HCT116 (cell line): ENCODE data around the gene GPR37L1.
"Not testable (repeated sequence)": the region's sequence is repeated elsewhere in the genome, so short reads cannot be mapped to it uniquely, and the experiment has no call there.

Experiments used
- CTCF ChIP-seq, 3 experiments: fragments of 200-600 bp in 1 of 3; sonication (generic) in 1 of 3; IDR thresholded peaks in 2 of 3; conservative IDR thresholded peaks in 1 of 3; 2 replicates each; pipeline ENCODE4 v1.5.1; 2012 to 2017; ENCODE audit warnings: low read depth in 2 of 3, low read length in 2 of 3, antibody characterized with exemption in 1 of 3, borderline replicate concordance in 1 of 3, control low read depth in 1 of 3, mild to moderate bottlenecking in 1 of 3, mixed read lengths in 1 of 3, mixed run types in 1 of 3, moderate library complexity in 1 of 3; ENCODE audit not compliant: insufficient read depth in 1 of 3
- EGR1 ChIP-seq: IDR thresholded peaks from 2 replicates; pipeline ENCODE4 v1.6.1; 2012; ENCODE audit warnings: low read depth
- ELF1 ChIP-seq: IDR thresholded peaks from 2 replicates; pipeline ENCODE4 v1.6.1; 2012; ENCODE audit warnings: low read depth, borderline replicate concordance
- POLR2A ChIP-seq: IDR thresholded peaks from 2 replicates; pipeline ENCODE4 v1.7.0; 2011; ENCODE audit warnings: borderline replicate concordance; ENCODE audit not compliant: insufficient read depth, insufficient read length; ENCODE audit errors: extremely low read depth
- POLR2AphosphoS5 ChIP-seq: IDR thresholded peaks from 2 replicates; pipeline ENCODE4 v1.6.1; 2011; ENCODE audit warnings: mild to moderate bottlenecking, low read depth, low read length, moderate library complexity
- REST ChIP-seq: IDR thresholded peaks from 2 replicates; pipeline ENCODE4 v1.6.1; 2012; ENCODE audit warnings: low read depth
- SIN3A ChIP-seq: IDR thresholded peaks from 2 replicates; pipeline ENCODE4 v1.6.1; 2012; ENCODE audit warnings: low read depth
- ZNF274 ChIP-seq: fragments of 200-500 bp; sonication (Bioruptor generic); IDR thresholded peaks from 2 replicates; pipeline ENCODE4 v1.6.1; 2014; ENCODE audit warnings: mild to moderate bottlenecking, low read depth, low read length, inconsistent platforms

GRCh38 chr1:202111589-202111988 is 11.1 kb upstream of the GPR37L1 start:
- TF ChIP-seq CTCF (IDR thresholded peaks at IDR 0.05 in 2 of 3, conservative IDR thresholded peaks at IDR 0.05 in 1 of 3; ENCODE audit: borderline replicate concordance in 1 of 3, insufficient read depth in 1 of 3, low read depth in 2 of 3, low read length in 2 of 3); POLR2AphosphoS5; ELF1; EGR1; POLR2A; SIN3A; ZNF274; REST: not testable (repeated sequence)
